H9 (cell line): ENCODE data around the gene KRTAP2-3. TPM values are rescaled to one million over a fixed set of nuclear protein-coding genes. Genes with fewer than 3 reads are reported as not detected.
"Not testable (repeated sequence)": the region's sequence is repeated elsewhere in the genome, so short reads cannot be mapped to it uniquely, and the experiment has no call there.

Experiments used
- DNase-seq: peaks from one replicate; pipeline ENCODE4 v3.0.0-alpha.2; 2017
- H2AFZ ChIP-seq: one replicate; pipeline ENCODE4 v1.6.1; 2013; ENCODE audit warnings: mild to moderate bottlenecking, low read length, control low read depth, moderate library complexity
- H2AK5ac ChIP-seq: 2 replicates; pipeline ENCODE4 v1.6.1; 2013; ENCODE audit warnings: low read length, control low read depth, mixed read lengths; ENCODE audit not compliant: insufficient read length
- H2BK120ac ChIP-seq: one replicate; pipeline ENCODE4 v1.6.1; 2013; ENCODE audit warnings: low read depth, mild to moderate bottlenecking, low read length, control low read depth, inconsistent platforms; ENCODE audit not compliant: poor library complexity, severe bottlenecking
- H2BK12ac ChIP-seq: 2 replicates; pipeline ENCODE4 v1.6.1; 2013; ENCODE audit warnings: low read length, control low read depth, mixed read lengths, low read depth; ENCODE audit not compliant: insufficient read length
- H2BK15ac ChIP-seq: 2 replicates; pipeline ENCODE4 v1.6.1; 2013; ENCODE audit warnings: low read depth, low read length, control low read depth
- H2BK20ac ChIP-seq: one replicate; pipeline ENCODE4 v1.6.1; 2013; ENCODE audit warnings: low read depth, mild to moderate bottlenecking, low read length, control low read depth, inconsistent platforms; ENCODE audit not compliant: poor library complexity, severe bottlenecking
- H2BK5ac ChIP-seq: 2 replicates; pipeline ENCODE4 v1.6.1; 2013; ENCODE audit warnings: low read length, control low read depth, mixed read lengths; ENCODE audit not compliant: insufficient read length
- H3K14ac ChIP-seq: 2 replicates; pipeline ENCODE4 v1.6.1; 2013; ENCODE audit warnings: low read length, control low read depth; ENCODE audit not compliant: insufficient read depth
- H3K18ac ChIP-seq: 2 replicates; pipeline ENCODE4 v1.6.1; 2013; ENCODE audit warnings: low read depth, mild to moderate bottlenecking, mixed read lengths, low read length, control low read depth; ENCODE audit not compliant: insufficient read length
- H3K23ac ChIP-seq: 2 replicates; pipeline ENCODE4 v1.6.1; 2013; ENCODE audit warnings: low read length, control low read depth, mixed read lengths, low read depth; ENCODE audit not compliant: insufficient read length
- H3K23me2 ChIP-seq: 2 replicates; pipeline ENCODE4 v1.6.1; 2013; ENCODE audit warnings: low read depth, mild to moderate bottlenecking, mixed read lengths, low read length, control low read depth; ENCODE audit not compliant: insufficient read length, poor library complexity, severe bottlenecking
- H3K27ac ChIP-seq: 2 replicates; pipeline ENCODE4 v1.5.1; 2013; ENCODE audit warnings: low read length, control low read depth, mixed read lengths, low read depth; ENCODE audit not compliant: insufficient read length
- H3K27me3 ChIP-seq: 2 replicates; pipeline ENCODE4 v1.6.1; 2013; ENCODE audit warnings: low read length, control low read depth, inconsistent platforms; ENCODE audit not compliant: insufficient read depth
- H3K4ac ChIP-seq: 2 replicates; pipeline ENCODE4 v1.6.1; 2013; ENCODE audit warnings: low read depth, mild to moderate bottlenecking, control low read depth, inconsistent platforms, low read length, moderate library complexity
- H3K4me1 ChIP-seq: 2 replicates; pipeline ENCODE4 v1.6.1; 2013; ENCODE audit warnings: low read length, control low read depth, inconsistent platforms; ENCODE audit not compliant: insufficient read depth
- H3K4me2 ChIP-seq: 2 replicates; pipeline ENCODE4 v1.6.1; 2013; ENCODE audit warnings: low read length, control low read depth, mixed read lengths; ENCODE audit not compliant: insufficient read length, insufficient read depth
- H3K56ac ChIP-seq: 2 replicates; pipeline ENCODE4 v1.6.1; 2013; ENCODE audit warnings: low read depth, mild to moderate bottlenecking, mixed read lengths, low read length, control low read depth; ENCODE audit not compliant: insufficient read length
- H3K79me1 ChIP-seq: 2 replicates; pipeline ENCODE4 v1.6.1; 2013; ENCODE audit warnings: low read depth, mild to moderate bottlenecking, moderate library complexity, low read length, control low read depth, inconsistent platforms; ENCODE audit not compliant: insufficient read depth, poor library complexity, severe bottlenecking
- H3K79me2 ChIP-seq: 2 replicates; pipeline ENCODE4 v1.6.1; 2013; ENCODE audit warnings: low read length, control low read depth, inconsistent platforms; ENCODE audit not compliant: insufficient read depth
- H3K9ac ChIP-seq: 2 replicates; pipeline ENCODE4 v1.6.1; 2013; ENCODE audit warnings: low read length, control low read depth, mixed read lengths; ENCODE audit not compliant: insufficient read length; ENCODE audit errors: extremely low read depth
- H3K9me3 ChIP-seq: one replicate; pipeline ENCODE4 v1.6.1; 2013; ENCODE audit warnings: low read depth, low read length, inconsistent platforms; ENCODE audit not compliant: control insufficient read depth
- H3T11ph ChIP-seq: one replicate; pipeline ENCODE4 v1.6.1; 2013; ENCODE audit warnings: mild to moderate bottlenecking, low read length, control low read depth, inconsistent platforms
- H4K20me1 ChIP-seq: one replicate; pipeline ENCODE4 v1.6.1; 2013; ENCODE audit not compliant: control insufficient read depth, insufficient read length, insufficient read depth
- H4K5ac ChIP-seq: 2 replicates; pipeline ENCODE4 v1.6.1; 2013; ENCODE audit warnings: low read depth, mild to moderate bottlenecking, mixed read lengths, low read length, control low read depth; ENCODE audit not compliant: insufficient read length
- H4K8ac ChIP-seq: replicated peaks from 2 replicates; pipeline ENCODE4 v1.6.1; 2013; ENCODE audit warnings: low read length, control low read depth, mixed read lengths, low read depth; ENCODE audit not compliant: insufficient read length
- H4K91ac ChIP-seq: 2 replicates; pipeline ENCODE4 v1.6.1; 2013; ENCODE audit warnings: low read depth, mild to moderate bottlenecking, moderate library complexity, mixed read lengths, low read length, control low read depth; ENCODE audit not compliant: insufficient read length
- H3K27ac Mint-ChIP-seq, 3 experiments: 2 replicates in 2 of 3; 3 replicates in 1 of 3; pipeline ENCODE4 v1.8.0; 2020 to 2021; ENCODE audit warnings: mixed read lengths in 3 of 3, mild to moderate bottlenecking in 1 of 3, moderate library complexity in 1 of 3
- H3K27me3 Mint-ChIP-seq: 2 replicates; pipeline ENCODE4 v1.8.0; 2021; ENCODE audit warnings: low read depth, mild to moderate bottlenecking, moderate library complexity, mixed read lengths
- H3K36me3 Mint-ChIP-seq, 3 experiments: 2 replicates in 2 of 3; 3 replicates in 1 of 3; pipeline ENCODE4 v1.8.0; 2020 to 2021; ENCODE audit warnings: low read depth in 3 of 3, mixed read lengths in 3 of 3; ENCODE audit not compliant: insufficient read depth in 1 of 3
- H3K4me1 Mint-ChIP-seq, 2 experiments: 2 replicates each; pipeline ENCODE4 v1.8.0; 2020; ENCODE audit warnings: mixed read lengths in 2 of 2
- H3K4me3 Mint-ChIP-seq, 2 experiments: 2 replicates in 1 of 2; 3 replicates in 1 of 2; pipeline ENCODE4 v1.8.0; 2020 to 2021; ENCODE audit warnings: mild to moderate bottlenecking in 2 of 2, mixed read lengths in 2 of 2, moderate library complexity in 1 of 2
- H3K9me3 Mint-ChIP-seq, 2 experiments: 2 replicates in 1 of 2; 3 replicates in 1 of 2; pipeline ENCODE4 v1.8.0; 2020; ENCODE audit warnings: mild to moderate bottlenecking in 2 of 2, mixed read lengths in 2 of 2, moderate library complexity in 1 of 2
- CTCF ChIP-seq: fragments of 200-600 bp; sonication (generic); conservative IDR thresholded peaks from 3 replicates; pipeline ENCODE4 v1.8.0; 2021; ENCODE audit warnings: antibody characterized with exemption, mild to moderate bottlenecking
- WGBS: extraction: QIAGEN DNeasy Blood & Tissue Kit; methylation state at CpG from one replicate; pipeline ENCODE4 v1.1.7; 2013; ENCODE audit warnings: missing lambda C conversion rate, low lambda C conversion rate, mixed read lengths; ENCODE audit not compliant: insufficient read length; ENCODE audit errors: extremely low coverage; 5-methylcytosine and 5-hydroxymethylcytosine counted together
- total RNA-seq: library from RNA; stranded (reverse); gene quantifications from 2 replicates; pipeline ENCODE4 v1.2.1, GENCODE V29; 2021

Gene KRTAP2-3
- total RNA-seq, 1 experiment from 2014 or later = not detected

- H3K27ac Mint-ChIP-seq = no peak overlapping the region
Observed at GRCh38 chr17:41042953-41043352, 17.0 kb downstream of the KRTAP2-3 start.

GRCh38 chr17:41040783-41041571 lies 18.9 kb downstream of the KRTAP2-3 start, which contains the start of gene KRTAP1-1:
KRTAP1-1 (minus strand) TSS chr17:41041450; CDS start chr17:41041397, 53 bp downstream.
- not testable (repeated sequence) for H2BK5ac ChIP-seq, H3K4me2 ChIP-seq, H3K27ac Mint-ChIP-seq, H2AFZ ChIP-seq, H3K27me3 Mint-ChIP-seq, H3K4me3 Mint-ChIP-seq, H2BK15ac ChIP-seq, H3K4me1 ChIP-seq, H4K20me1 ChIP-seq, H3K27me3 ChIP-seq, H3K23ac ChIP-seq, H3K23me2 ChIP-seq, H2BK20ac ChIP-seq, H3K4ac ChIP-seq, H4K8ac ChIP-seq, H3K9ac ChIP-seq, H2BK12ac ChIP-seq, H3K79me1 ChIP-seq, H2BK120ac ChIP-seq, H3K36me3 Mint-ChIP-seq, H3K27ac ChIP-seq, H2AK5ac ChIP-seq, H3K9me3 Mint-ChIP-seq, H3K9me3 ChIP-seq, DNase-seq, H4K91ac ChIP-seq, H4K5ac ChIP-seq, H3K56ac ChIP-seq, H3K18ac ChIP-seq, H3T11ph ChIP-seq, H3K79me2 ChIP-seq
- H3K4me1 Mint-ChIP-seq = peaks cover 33 to 34% of the 10 kb centered on the region in 2 experiments
- H3K14ac ChIP-seq = 0 out of 2 replicates have a peak within 1 kb of the TSS, but pooled peaks have one; percentile 71
- WGBS = no CpG with 5 or more reads among the region's 14 CpGs

More at GRCh38 chr17:41042953-41043352, 17.0 kb downstream of the KRTAP2-3 start:
- Histone ChIP-seq H3K4me2 (no peak overlapping the region), H2BK20ac (no peak overlapping the region), H3K9me3 (no peaks in the 10 kb centered on the region), H3K79me2 (no peaks in the 10 kb centered on the region), H2AFZ (no peak overlapping the region), H2BK12ac (no peak overlapping the region), H3K4me1 (no peaks in the 10 kb centered on the region; the same call in 1 of the 2 replicates), H3K18ac (no peak overlapping the region), H3K4ac (no peak overlapping the region), H3K14ac (no peak overlapping the region), H3K79me1 (no peaks in the 10 kb centered on the region), H3K27ac (no peak overlapping the region), H3K23me2 (no peaks in the 10 kb centered on the region), H2BK120ac (no peak overlapping the region), H4K20me1 (no peaks in the 10 kb centered on the region), H3K23ac (no peak overlapping the region), H3K9ac (no peak overlapping the region), H4K5ac (no peak overlapping the region), H3K27me3 (no peaks in the 10 kb centered on the region), H2AK5ac (no peak overlapping the region), H2BK15ac (no peak overlapping the region), H3K56ac (no peak overlapping the region), H3T11ph (no peak overlapping the region), H4K8ac (no peak overlapping the region), H4K91ac (no peak overlapping the region), H2BK5ac (no peak overlapping the region)
- H3K4me1 Mint-ChIP-seq = peaks cover 23 to 26% of the 10 kb centered on the region in 2 experiments
- no peak for DNase-seq
- no peak for TF ChIP-seq CTCF
- no peak overlapping the region for H3K4me3 Mint-ChIP-seq
- no peaks in the 10 kb centered on the region for H3K27me3 Mint-ChIP-seq
- no peaks in the 10 kb centered on the region; a peak in 1 of 7 replicates for H3K36me3 Mint-ChIP-seq
- no CpG with 5 or more reads among the region's 1 CpG for WGBS
- H3K9me3 Mint-ChIP-seq = no peaks in the 10 kb centered on the region; a peak in 2 of 5 replicates
